ENCODE measurements around the gene CDKN2A. TPM values are rescaled to one million over a fixed set of nuclear protein-coding genes. Genes with fewer than 3 reads are reported as not detected.

The CDKN2A gene
- polyA plus RNA-seq, 1 donor from 2014 or later, result not detected

GRCh38 chr9:21983561-21983935 is 10.6 kb downstream of the CDKN2A start:
- TF ChIP-seq MXI1 (conservative IDR thresholded peaks at IDR 0.05; ENCODE audit: poor library complexity, severe bottlenecking) (no peak), CTCF (IDR thresholded peaks at IDR 0.05; ENCODE audit: poor library complexity, severe bottlenecking) (no peak), EZH2 (IDR thresholded peaks at IDR 0.05; ENCODE audit: borderline replicate concordance, insufficient read depth, low read length, poor library complexity, severe bottlenecking) (no peak), SMC3 (conservative IDR thresholded peaks at IDR 0.05; ENCODE audit: poor library complexity) (no peak)
- H3K27me3 ChIP-seq (ENCODE audit: insufficient read depth, low read depth, low read length), result peaks cover 96% of the 10 kb centered on the region
- H3K9ac ChIP-seq (ENCODE audit: low read length), result no peak overlapping the region
- no peaks in the 10 kb centered on the region for H4K20me1 ChIP-seq (ENCODE audit: insufficient read depth)
- H3K9me2 ChIP-seq (ENCODE audit: insufficient read depth, low read length), result no peaks in the 10 kb centered on the region
- H3K4me3 ChIP-seq (ENCODE audit: low read length), result no peak overlapping the region
- H3K9me3 ChIP-seq (ENCODE audit: low read length), result no peaks in the 10 kb centered on the region
- no peaks in the 10 kb centered on the region for H3F3A ChIP-seq (ENCODE audit: insufficient read depth, low read length, poor library complexity, severe bottlenecking)
- no peaks in the 10 kb centered on the region for H3K36me3 ChIP-seq (ENCODE audit: insufficient read depth, low read length)
- no peak overlapping the region for H2AFZ ChIP-seq (ENCODE audit: low read depth, low read length)
- H3K27ac ChIP-seq (ENCODE audit: low read length), result no peak overlapping the region
- no peaks in the 10 kb centered on the region for H3K79me2 ChIP-seq (replicated peaks; ENCODE audit: insufficient read depth, low read length)
- H3K4me2 ChIP-seq (ENCODE audit: low read length), result no peak overlapping the region

- TF ChIP-seq SMC3 (conservative IDR thresholded peaks at IDR 0.05; ENCODE audit: poor library complexity), result no peak
- TF ChIP-seq MXI1 (conservative IDR thresholded peaks at IDR 0.05; ENCODE audit: poor library complexity, severe bottlenecking), result no peak
- no peak for TF ChIP-seq REST (IDR thresholded peaks at IDR 0.05; ENCODE audit: borderline replicate concordance)
- TF ChIP-seq POLR2AphosphoS5 (IDR thresholded peaks at IDR 0.05), result no peak
- no peak for TF ChIP-seq TAF1 (IDR thresholded peaks at IDR 0.05; ENCODE audit: low read depth)
- TF ChIP-seq EZH2 (IDR thresholded peaks at IDR 0.05; ENCODE audit: borderline replicate concordance, insufficient read depth, low read length, poor library complexity, severe bottlenecking), result no peak
- TF ChIP-seq CTCF (IDR thresholded peaks at IDR 0.05; ENCODE audit: poor library complexity, severe bottlenecking), result no peak
- TF ChIP-seq EP300 (conservative IDR thresholded peaks at IDR 0.05; ENCODE audit: poor library complexity, severe bottlenecking), result no peak
- TF ChIP-seq RAD21 (conservative IDR thresholded peaks at IDR 0.05), result no peak
- no peak overlapping the region for H2AFZ ChIP-seq (ENCODE audit: low read depth, low read length)
Measured at GRCh38 chr9:21982861-21983560, 11.2 kb downstream of the CDKN2A start.

More at GRCh38 chr9:21982861-21983560, 11.2 kb downstream of the CDKN2A start:
- H3K27me3 ChIP-seq (ENCODE audit: insufficient read depth, low read depth, low read length), result peaks cover 96% of the 10 kb centered on the region
- no peaks in the 10 kb centered on the region for H3K9me2 ChIP-seq (ENCODE audit: insufficient read depth, low read length)
- no peak overlapping the region for H3K9ac ChIP-seq (ENCODE audit: low read length)
- no peak overlapping the region for H3K4me3 ChIP-seq (ENCODE audit: low read length)
- H3K79me2 ChIP-seq (replicated peaks; ENCODE audit: insufficient read depth, low read length), result no peaks in the 10 kb centered on the region
- no peak overlapping the region for H3K27ac ChIP-seq (ENCODE audit: low read length)
- H3K36me3 ChIP-seq (ENCODE audit: insufficient read depth, low read length), result no peaks in the 10 kb centered on the region
- H3K9me3 ChIP-seq (ENCODE audit: low read length), result no peaks in the 10 kb centered on the region
- no peak overlapping the region for H3K4me2 ChIP-seq (ENCODE audit: low read length)
- no peaks in the 10 kb centered on the region for H3F3A ChIP-seq (ENCODE audit: insufficient read depth, low read length, poor library complexity, severe bottlenecking)
- H4K20me1 ChIP-seq (ENCODE audit: insufficient read depth), result no peaks in the 10 kb centered on the region

Data from neural cell (in vitro differentiated cells).